AG04449 (cell line): ENCODE data around the gene UMAD1.

ENCODE experiments used
- CTCF ChIA-PET: fragments of 350-600 bp; formaldehyde crosslinking; extraction: SDS; loops from one replicate; lab custom pipeline; 2021; ENCODE audit warnings: antibody characterized with exemption; lab: Yijun Ruan, JAX
- POLR2A ChIA-PET: fragments of 400-600, 350-600 bp; formaldehyde crosslinking; extraction: SDS; loops from one replicate; lab custom pipeline; 2020; ENCODE audit warnings: antibody characterized with exemption, inconsistent platforms; lab: Yijun Ruan, JAX
- DNase-seq: peaks from one replicate; pipeline ENCODE4 v3.0.0-alpha.2; 2010; ENCODE audit warnings: low read depth, low spot score
- H3K4me3 ChIP-seq: 2 replicates; pipeline ENCODE4 v1.5.1; 2011; ENCODE audit warnings: low read depth, mild to moderate bottlenecking, control low read depth, low read length
- CTCF ChIP-seq: IDR thresholded peaks from one replicate; pipeline ENCODE4 v1.5.1; 2011; ENCODE audit warnings: mild to moderate bottlenecking, moderate library complexity, low read length, control low read depth, inconsistent platforms; ENCODE audit not compliant: insufficient read depth; ENCODE audit errors: missing control alignments

The UMAD1 gene

GRCh38 chr7:7647495-7648036, 7.0 kb downstream of the UMAD1 start:
- DNase-seq, result no peak
- ChIA-PET POLR2A (no interaction called here), CTCF (interaction anchor here (0.6 kb wide), 1 partner anchor 694 kb away, joined by 3 read pairs; no protein-coding TSS in a partner anchor)
- TF ChIP-seq CTCF, result no peak
- H3K4me3 ChIP-seq, result no peak overlapping the region

GRCh38 chr7:7650682-7651206, 10.2 kb downstream of the UMAD1 start:
- CTCF ChIA-PET, result interaction anchor here (1.3 kb wide), 1 partner anchor 10 kb away, joined by 3 read pairs; the partner anchor contains the start of gene UMAD1
- no peak overlapping the region for H3K4me3 ChIP-seq
- POLR2A ChIA-PET, result no interaction called here
- TF ChIP-seq CTCF, result no peak
- DNase-seq, result no peak

- no peak overlapping the region for H3K4me3 ChIP-seq
- POLR2A ChIA-PET, result no interaction called here
- CTCF ChIA-PET, result interaction anchor here (1.3 kb wide), 1 partner anchor 11 kb away, joined by 3 read pairs; the partner anchor contains the start of gene UMAD1
- TF ChIP-seq CTCF, result no peak
- no peak for DNase-seq
These were observed 10.9 kb downstream of the UMAD1 start for GRCh38 chr7:7651479-7651878.

GRCh38 chr7:7652798-7653540, 12.4 kb downstream of the UMAD1 start:
- POLR2A ChIA-PET, result no interaction called here
- H3K4me3 ChIP-seq, result no peak overlapping the region
- CTCF ChIA-PET, result interaction anchor here (0.9 to 1.0 kb wide), 2 partner anchors 10 to 12 kb away, joined by 3 read pairs; partner anchors contain the start of gene UMAD1
- no peak for TF ChIP-seq CTCF
- DNase-seq, result no peak

GRCh38 chr7:7653593-7654187, 13.1 kb downstream of the UMAD1 start:
- TF ChIP-seq CTCF, result peak; percentile 5
- no peak overlapping the region for H3K4me3 ChIP-seq
- ChIA-PET CTCF (no interaction called here), POLR2A (no interaction called here)
- DNase-seq, result no peak
